ENCODE data around the gene CATSPER1. TPM values are rescaled to one million over a fixed set of nuclear protein-coding genes. Genes with fewer than 3 reads are reported as not detected.

The CATSPER1 gene
- total RNA-seq, 1 donor from 2014 or later, result 0.32 TPM

GRCh38 chr11:65973439-65974110 is 52.7 kb downstream of the CATSPER1 start:
- intact Hi-C loops (cut with micrococcal nuclease), result no loop called here

DNA sequence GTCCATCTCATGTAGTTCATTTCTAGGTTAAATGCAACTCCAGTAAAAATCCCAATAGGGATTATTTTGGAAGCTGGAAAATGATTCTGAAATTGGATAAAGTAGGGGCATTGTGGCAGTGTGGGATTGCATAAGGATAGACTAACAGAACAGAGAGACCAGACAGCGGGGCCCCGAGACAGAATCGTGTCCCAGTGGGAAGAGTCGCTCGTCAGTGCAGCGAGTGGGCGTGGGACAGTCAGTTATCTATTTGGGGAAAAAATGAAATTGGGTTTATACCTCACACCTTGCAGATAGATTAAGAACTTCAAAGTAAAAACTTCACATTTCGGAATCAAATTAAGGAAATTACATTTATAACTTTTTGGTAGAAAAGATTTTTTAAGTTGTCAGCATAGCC is 54.2 kb downstream of the CATSPER1 start:
- intact Hi-C loops (cut with micrococcal nuclease), result no loop called here

DNA sequence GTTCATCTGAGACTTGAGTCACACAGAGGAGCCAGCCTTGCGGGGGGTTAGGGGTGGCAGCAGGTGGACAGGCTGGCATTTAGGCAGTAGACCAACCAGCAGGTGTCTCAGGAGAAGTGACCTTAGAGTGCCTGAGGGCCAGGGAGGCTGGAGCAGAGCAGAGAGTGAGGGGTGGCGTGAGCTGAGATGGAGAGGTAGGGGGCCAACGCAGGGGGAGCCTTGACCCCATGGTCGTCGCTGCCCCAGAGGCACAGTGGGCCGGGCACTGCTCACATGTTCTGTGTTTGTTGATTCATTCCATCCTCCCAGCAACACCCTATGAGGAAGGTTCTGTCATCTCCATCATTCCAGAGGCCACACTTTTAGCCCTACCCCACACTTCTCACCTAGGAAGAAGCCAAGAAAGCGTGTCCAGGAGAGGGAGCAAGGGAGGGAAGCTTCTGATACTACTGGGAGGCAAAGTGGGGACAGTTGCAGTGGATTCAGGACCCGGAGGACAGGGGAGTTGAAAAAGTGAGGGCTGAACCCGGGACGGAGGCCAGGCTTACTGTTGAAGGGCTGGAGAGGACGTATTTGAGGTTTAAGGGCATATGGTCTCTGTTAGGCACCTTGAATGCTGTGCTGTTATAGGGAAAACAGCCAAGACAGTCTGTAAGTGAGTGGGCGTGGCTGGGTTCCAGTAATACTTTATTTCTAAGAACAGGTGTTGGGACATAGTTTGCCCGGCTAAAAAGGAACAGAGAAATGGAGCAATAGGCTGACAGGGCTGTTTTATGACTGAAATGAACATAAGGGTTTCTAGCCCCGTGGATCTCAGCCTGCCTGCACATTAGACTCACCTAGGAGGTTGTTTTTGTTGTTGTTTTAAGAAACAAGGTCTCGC is 57.4 kb downstream of the CATSPER1 start:
- intact Hi-C loops (cut with micrococcal nuclease), result no loop called here

DNA sequence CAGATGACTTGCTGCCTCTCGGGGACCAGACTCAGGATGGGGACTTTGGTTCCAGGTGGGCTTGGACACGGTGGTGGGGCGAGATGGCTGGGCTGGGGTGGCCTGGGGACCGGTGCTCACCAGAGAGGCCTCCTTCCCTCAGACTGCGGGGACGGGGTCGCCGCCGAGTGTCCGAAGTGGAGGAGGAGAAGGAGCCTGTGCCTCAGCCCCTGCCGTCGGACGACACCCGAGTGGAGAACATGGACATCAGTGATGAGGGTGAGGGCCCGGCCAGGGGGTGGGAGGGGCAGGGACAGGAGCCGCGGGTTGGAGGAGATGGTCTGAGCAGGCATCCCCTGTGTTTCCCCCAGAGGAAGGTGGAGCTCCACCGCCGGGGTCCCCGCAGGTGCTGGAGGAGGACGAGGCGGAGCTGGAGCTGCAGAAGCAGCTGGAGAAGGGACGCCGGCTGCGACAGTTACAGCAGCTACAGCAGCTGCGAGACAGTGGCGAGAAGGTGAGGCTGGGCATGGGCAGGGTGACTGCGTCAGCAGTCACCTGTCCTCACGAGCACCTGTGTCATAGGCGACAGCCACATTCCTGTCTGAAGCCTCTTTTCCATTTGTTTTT is 58.8 kb downstream of the CATSPER1 start:
- intact Hi-C loops (cut with micrococcal nuclease), result no loop called here

Other genes with a start within 250 kb of the CATSPER1 start
- 20.1 and 21.2 TPM in 2 replicates for gene AP5B1, start 245.5 kb downstream of the CATSPER1 start, total RNA-seq
- 0.09 TPM in 1 of 2 replicates, not detected in the other for gene OVOL1, start 239.4 kb downstream of the CATSPER1 start, total RNA-seq
- 1.0 and 1.6 TPM in 2 replicates for gene SNX32, start 192.5 kb downstream of the CATSPER1 start, total RNA-seq
- 1,805 and 1,835 TPM in 2 replicates for gene CFL1, start 168.3 kb downstream of the CATSPER1 start, total RNA-seq
- gene MUS81, start 166.0 kb downstream of the CATSPER1 start, total RNA-seq, result 94.0 and 101 TPM in 2 replicates
- gene EFEMP2, start 153.7 kb downstream of the CATSPER1 start, total RNA-seq, result 5.4 and 7.2 TPM in 2 replicates
- 26.4 and 29.3 TPM in 2 replicates for gene CTSW, start 146.6 kb downstream of the CATSPER1 start, total RNA-seq
- 82.9 and 84.7 TPM in 2 replicates for gene FIBP, start 138.0 kb downstream of the CATSPER1 start, total RNA-seq
- gene CCDC85B, start 135.8 kb downstream of the CATSPER1 start, total RNA-seq, result 45.2 and 47.0 TPM in 2 replicates
- gene FOSL1, start 126.1 kb downstream of the CATSPER1 start, total RNA-seq, result 3.7 and 4.5 TPM in 2 replicates
- gene C11orf68, start 107.4 kb downstream of the CATSPER1 start, total RNA-seq, result 21.9 and 24.2 TPM in 2 replicates
- gene DRAP1, start 107.1 kb downstream of the CATSPER1 start, total RNA-seq, result 131 and 132 TPM in 2 replicates
- not detected in 2 replicates for gene TSGA10IP, start 81.0 kb downstream of the CATSPER1 start, total RNA-seq
- gene SART1, start 64.7 kb downstream of the CATSPER1 start, total RNA-seq, result 88.8 and 96.5 TPM in 2 replicates
- 50.7 and 57.1 TPM in 2 replicates for gene EIF1AD, start 24.3 kb downstream of the CATSPER1 start, total RNA-seq
- 258 and 269 TPM in 2 replicates for gene BANF1, start 24.0 kb downstream of the CATSPER1 start, total RNA-seq
- gene CST6, start 14.5 kb downstream of the CATSPER1 start, total RNA-seq, result 0.34 TPM in 1 of 2 replicates, not detected in the other
- gene GAL3ST3, start 22.7 kb upstream of the CATSPER1 start, total RNA-seq, result not detected in 2 replicates
- gene SF3B2, start 25.9 kb upstream of the CATSPER1 start, total RNA-seq, result 226 and 228 TPM in 2 replicates
- 94.5 and 102 TPM in 2 replicates for gene PACS1, start 43.8 kb upstream of the CATSPER1 start, total RNA-seq
- gene KLC2, start 231.2 kb upstream of the CATSPER1 start, total RNA-seq, result 42.3 and 42.5 TPM in 2 replicates
- 156 and 159 TPM in 2 replicates for gene RAB1B, start 242.2 kb upstream of the CATSPER1 start, total RNA-seq

Data from T-helper 2 cell treated with Interferon-gamma antibody and Interleukin-4, amounts not matched to agents 100 ng/mL and 5 ng/mL, for 36 hours (primary cell).